BE2C (cell line): Measurements from ENCODE around the gene TCEANC2.

Experiments used
- DNase-seq: peaks from one replicate; pipeline ENCODE4 v3.0.0-alpha.2; 2020
- H3K27me3 ChIP-seq: fragments of 250-450 bp; sonication (Bioruptor Pico); 2 replicates; pipeline ENCODE4 v1.5.1; 2020; ENCODE audit warnings: mild to moderate bottlenecking
- H3K36me3 ChIP-seq: fragments of 250-450 bp; sonication (Bioruptor Pico); 2 replicates; pipeline ENCODE4 v1.5.1; 2020; ENCODE audit warnings: mild to moderate bottlenecking
- H3K4me1 ChIP-seq: fragments of 250-450 bp; sonication (Bioruptor Pico); 2 replicates; pipeline ENCODE4 v1.5.1; 2020
- H3K4me3 ChIP-seq: 2 replicates; pipeline ENCODE4 v1.5.1; 2011; ENCODE audit warnings: low read depth, low read length
- H3K9me3 ChIP-seq: fragments of 250-450 bp; sonication (Bioruptor Pico); 2 replicates; pipeline ENCODE4 v1.5.1; 2020
- CTCF ChIP-seq: IDR thresholded peaks from 2 replicates; pipeline ENCODE4 v1.5.1; 2012; ENCODE audit warnings: mild to moderate bottlenecking, low read depth, low read length

TCEANC2 gene

GRCh38 chr1:54114001-54114400, 60.6 kb downstream of the TCEANC2 start:
- no peaks in the 10 kb centered on the region for H3K4me1 ChIP-seq
- no peaks in the 10 kb centered on the region for H3K27me3 ChIP-seq
- no peak for DNase-seq
- no peaks in the 10 kb centered on the region for H3K9me3 ChIP-seq
- H3K4me3 ChIP-seq = no peak overlapping the region
- no peak for TF ChIP-seq CTCF
- H3K36me3 ChIP-seq = no peaks in the 10 kb centered on the region

- Histone ChIP-seq H3K4me1 (no peaks in the 10 kb centered on the region), H3K9me3 (no peaks in the 10 kb centered on the region), H3K4me3 (no peak overlapping the region), H3K36me3 (no peaks in the 10 kb centered on the region), H3K27me3 (no peaks in the 10 kb centered on the region)
- no peak for DNase-seq
- no peak for TF ChIP-seq CTCF
These were observed 61.5 kb downstream of the TCEANC2 start for GRCh38 chr1:54114955-54115354.

GRCh38 chr1:54115520-54115919, 62.1 kb downstream of the TCEANC2 start:
- no peaks in the 10 kb centered on the region for H3K9me3 ChIP-seq
- no peak for TF ChIP-seq CTCF
- no peaks in the 10 kb centered on the region for H3K4me1 ChIP-seq
- DNase-seq = no peak
- no peaks in the 10 kb centered on the region for H3K36me3 ChIP-seq
- H3K4me3 ChIP-seq = no peak overlapping the region
- H3K27me3 ChIP-seq = no peaks in the 10 kb centered on the region

- no peaks in the 10 kb centered on the region for H3K27me3 ChIP-seq
- no peak for TF ChIP-seq CTCF
- H3K4me3 ChIP-seq = no peak overlapping the region
- H3K9me3 ChIP-seq = no peaks in the 10 kb centered on the region
- H3K36me3 ChIP-seq = no peaks in the 10 kb centered on the region
- no peaks in the 10 kb centered on the region for H3K4me1 ChIP-seq
- DNase-seq = no peak
These were observed 64.6 kb downstream of the TCEANC2 start for GRCh38 chr1:54117815-54118563.

GRCh38 chr1:54118704-54119103, 65.3 kb downstream of the TCEANC2 start:
- DNase-seq = no peak
- TF ChIP-seq CTCF = no peak
- Histone ChIP-seq H3K4me1 (no peaks in the 10 kb centered on the region), H3K4me3 (no peak overlapping the region), H3K36me3 (no peaks in the 10 kb centered on the region), H3K27me3 (no peaks in the 10 kb centered on the region), H3K9me3 (no peaks in the 10 kb centered on the region)

GRCh38 chr1:54120018-54120697, 66.8 kb downstream of the TCEANC2 start:
- no peak for DNase-seq
- Histone ChIP-seq H3K9me3 (no peaks in the 10 kb centered on the region), H3K27me3 (no peaks in the 10 kb centered on the region), H3K4me1 (no peaks in the 10 kb centered on the region), H3K4me3 (no peak overlapping the region), H3K36me3 (no peaks in the 10 kb centered on the region)
- TF ChIP-seq CTCF = no peak
